ENCODE measurements around the gene PDE1A. TPM values are rescaled to one million over a fixed set of nuclear protein-coding genes. Genes with fewer than 3 reads are reported as not detected.

PDE1A gene
- total and polyA plus RNA-seq, 2 of the 4 experiments (the other 2 are of a cell fraction), result 0.24 to 0.90 TPM

DNA sequence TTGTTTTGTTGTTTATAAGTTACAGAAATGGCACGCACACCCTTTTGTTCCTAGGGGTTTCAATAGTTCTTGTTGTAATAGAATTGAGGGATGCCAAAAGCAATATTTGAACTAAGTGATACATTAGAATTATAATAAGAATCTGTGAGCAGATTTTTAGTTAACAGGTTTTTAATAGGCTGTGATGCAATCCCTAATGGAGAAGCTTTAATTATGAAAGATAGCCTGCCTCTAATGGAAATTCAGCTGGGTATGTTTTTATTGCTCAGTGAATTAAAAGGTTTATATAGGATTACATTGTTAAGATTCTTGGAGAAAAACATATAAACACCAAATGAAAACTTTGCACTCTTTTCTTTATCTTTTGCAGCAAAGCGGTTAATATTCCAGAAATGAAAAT is 310.1 kb downstream of the PDE1A start:
- BruUV-seq (replicated peaks), result no TSS peak
- POLR2A ChIA-PET (ENCODE audit: unreplicated experiment), result no interaction called here

More for the DNA sequence above, 310.1 kb downstream of the PDE1A start:
- in situ Hi-C loops (cut with MboI; ENCODE audit: low sequenced_read_pairs), result loop anchor here (25.0 kb wide), 1 partner anchor 1004 kb away; no protein-coding TSS in a partner anchor
- ATAC-seq (ENCODE audit: low read depth), result peak; percentile 17
- H3K23ac ChIP-seq (ENCODE audit: low read depth, low read length), result no peak overlapping the region
- H2AFZ ChIP-seq (replicated peaks; ENCODE audit: low read length, poor library complexity), result no peak overlapping the region
- H3K56ac ChIP-seq (ENCODE audit: extremely low read depth, insufficient read depth, low read length), result no peak overlapping the region
- H2BK120ac ChIP-seq (ENCODE audit: low read depth, low read length), result no peak overlapping the region
- no peak for DNase-seq
- no peaks in the 10 kb centered on the region for H3K79me1 ChIP-seq (ENCODE audit: low read depth in 1 of 2, low read length in 2 of 2)
- dilution Hi-C loops (cut with HindIII; ENCODE audit: low sequenced_read_pairs, unreplicated experiment), result no loop called here
- no CpG with 5 or more reads among the region's 2 CpGs for WGBS, 2 experiments (ENCODE audit: extremely low coverage in 2 of 2, insufficient read length in 1 of 2)
- TF ChIP-seq RCOR1 (IDR thresholded peaks at IDR 0.05; ENCODE audit: insufficient replicate concordance, low read length), result no peak
- TF ChIP-seq, protein P1, sequence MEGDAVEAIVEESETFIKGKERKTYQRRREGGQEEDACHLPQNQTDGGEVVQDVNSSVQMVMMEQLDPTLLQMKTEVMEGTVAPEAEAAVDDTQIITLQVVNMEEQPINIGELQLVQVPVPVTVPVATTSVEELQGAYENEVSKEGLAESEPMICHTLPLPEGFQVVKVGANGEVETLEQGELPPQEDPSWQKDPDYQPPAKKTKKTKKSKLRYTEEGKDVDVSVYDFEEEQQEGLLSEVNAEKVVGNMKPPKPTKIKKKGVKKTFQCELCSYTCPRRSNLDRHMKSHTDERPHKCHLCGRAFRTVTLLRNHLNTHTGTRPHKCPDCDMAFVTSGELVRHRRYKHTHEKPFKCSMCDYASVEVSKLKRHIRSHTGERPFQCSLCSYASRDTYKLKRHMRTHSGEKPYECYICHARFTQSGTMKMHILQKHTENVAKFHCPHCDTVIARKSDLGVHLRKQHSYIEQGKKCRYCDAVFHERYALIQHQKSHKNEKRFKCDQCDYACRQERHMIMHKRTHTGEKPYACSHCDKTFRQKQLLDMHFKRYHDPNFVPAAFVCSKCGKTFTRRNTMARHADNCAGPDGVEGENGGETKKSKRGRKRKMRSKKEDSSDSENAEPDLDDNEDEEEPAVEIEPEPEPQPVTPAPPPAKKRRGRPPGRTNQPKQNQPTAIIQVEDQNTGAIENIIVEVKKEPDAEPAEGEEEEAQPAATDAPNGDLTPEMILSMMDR (conservative IDR thresholded peaks at IDR 0.05; ENCODE audit: low read depth, low read length), result no peak
- TF ChIP-seq RFX5 (IDR thresholded peaks at IDR 0.05; ENCODE audit: low read depth, low read length), result no peak
- TF ChIP-seq, protein P2, sequence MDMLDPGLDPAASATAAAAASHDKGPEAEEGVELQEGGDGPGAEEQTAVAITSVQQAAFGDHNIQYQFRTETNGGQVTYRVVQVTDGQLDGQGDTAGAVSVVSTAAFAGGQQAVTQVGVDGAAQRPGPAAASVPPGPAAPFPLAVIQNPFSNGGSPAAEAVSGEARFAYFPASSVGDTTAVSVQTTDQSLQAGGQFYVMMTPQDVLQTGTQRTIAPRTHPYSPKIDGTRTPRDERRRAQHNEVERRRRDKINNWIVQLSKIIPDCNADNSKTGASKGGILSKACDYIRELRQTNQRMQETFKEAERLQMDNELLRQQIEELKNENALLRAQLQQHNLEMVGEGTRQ (IDR thresholded peaks at IDR 0.05; ENCODE audit: low read depth, low read length), result no peak
- TF ChIP-seq CHD1 (IDR thresholded peaks at IDR 0.05; ENCODE audit: low read depth, low read length), result no peak
- TF ChIP-seq MAFK (IDR thresholded peaks at IDR 0.05; ENCODE audit: low read depth, low read length), result no peak
- TF ChIP-seq BHLHE40 (IDR thresholded peaks at IDR 0.05; ENCODE audit: low read depth, low read length), result no peak
- TF ChIP-seq NFE2L2 (IDR thresholded peaks at IDR 0.05; ENCODE audit: low read depth, low read length), result no peak
- TF ChIP-seq CEBPB (IDR thresholded peaks at IDR 0.05; ENCODE audit: low read depth, low read length), result no peak
- TF ChIP-seq, protein P3, sequence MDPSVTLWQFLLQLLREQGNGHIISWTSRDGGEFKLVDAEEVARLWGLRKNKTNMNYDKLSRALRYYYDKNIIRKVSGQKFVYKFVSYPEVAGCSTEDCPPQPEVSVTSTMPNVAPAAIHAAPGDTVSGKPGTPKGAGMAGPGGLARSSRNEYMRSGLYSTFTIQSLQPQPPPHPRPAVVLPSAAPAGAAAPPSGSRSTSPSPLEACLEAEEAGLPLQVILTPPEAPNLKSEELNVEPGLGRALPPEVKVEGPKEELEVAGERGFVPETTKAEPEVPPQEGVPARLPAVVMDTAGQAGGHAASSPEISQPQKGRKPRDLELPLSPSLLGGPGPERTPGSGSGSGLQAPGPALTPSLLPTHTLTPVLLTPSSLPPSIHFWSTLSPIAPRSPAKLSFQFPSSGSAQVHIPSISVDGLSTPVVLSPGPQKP (IDR thresholded peaks at IDR 0.05; ENCODE audit: borderline replicate concordance, low read depth, low read length), result no peak
- no peak for TF ChIP-seq FOS (IDR thresholded peaks at IDR 0.05; ENCODE audit: low read depth, low read length)
- TF ChIP-seq POLR2A (IDR thresholded peaks at IDR 0.05; ENCODE audit: low read depth, low read length), result no peak
- no peak overlapping the region for H4K8ac ChIP-seq (ENCODE audit: low read depth in 2 of 2, low read length in 2 of 2)
- H3K4ac ChIP-seq (ENCODE audit: low read depth, low read length), result no peak overlapping the region
- H3K9ac ChIP-seq (ENCODE audit: low read depth, low read length), result no peak overlapping the region
- no peak overlapping the region for H2BK5ac ChIP-seq (ENCODE audit: low read depth, low read length, poor library complexity, severe bottlenecking)
- no peak overlapping the region for H3K27ac ChIP-seq (ENCODE audit: insufficient read depth, low read length)
- intact Hi-C loops (cut with micrococcal nuclease), result no loop called here
- no peak overlapping the region for H2AK9ac ChIP-seq (replicated peaks; ENCODE audit: low read depth, low read length, poor library complexity)
- H4K20me1 ChIP-seq (ENCODE audit: insufficient read depth, low read length), result no peaks in the 10 kb centered on the region
- H3K4me3 ChIP-seq (ENCODE audit: insufficient read depth, low read depth, low read length), result no peak overlapping the region
- H2BK20ac ChIP-seq (ENCODE audit: low read depth, low read length), result no peak overlapping the region
- H2AK5ac ChIP-seq (ENCODE audit: low read depth, low read length), result no peak overlapping the region
- no peaks in the 10 kb centered on the region for H3K27me3 ChIP-seq (ENCODE audit: control insufficient read depth, insufficient read depth, low read length)
- no peak overlapping the region for H3K4me2 ChIP-seq (ENCODE audit: low read depth, low read length)
- H3K36me3 ChIP-seq (ENCODE audit: control insufficient read depth, insufficient read depth, low read length), result no peaks in the 10 kb centered on the region
- no peaks in the 10 kb centered on the region for H3K9me1 ChIP-seq (ENCODE audit: insufficient read depth, low read length)
- H3K18ac ChIP-seq (ENCODE audit: low read depth, low read length), result no peak overlapping the region
- H3K14ac ChIP-seq (replicated peaks; ENCODE audit: low read depth, low read length), result no peak overlapping the region
- CTCF ChIA-PET, result no interaction called here
- H4K5ac ChIP-seq (ENCODE audit: low read depth, low read length), result no peak overlapping the region
- no peaks in the 10 kb centered on the region for H3K9me3 ChIP-seq (ENCODE audit: control insufficient read depth, insufficient read depth, low read length)
- no peak overlapping the region for H2BK15ac ChIP-seq (ENCODE audit: low read depth, low read length)
- H4K91ac ChIP-seq (ENCODE audit: insufficient read depth, low read depth, low read length), result no peak overlapping the region
- no peaks in the 10 kb centered on the region for H3K4me1 ChIP-seq (ENCODE audit: control insufficient read depth, insufficient read depth, low read length)
